ENCODE data around the gene TMA7. TPM values are rescaled to one million over a fixed set of nuclear protein-coding genes. Genes with fewer than 3 reads are reported as not detected.

TMA7 gene
- total RNA-seq, 6 experiments from 2014 or later, result 213 to 341 (median 280) TPM

- Mint-ChIP-seq H3K27me3 (ENCODE audit: insufficient read depth) (peaks cover 8% of the 10 kb centered on the region), H3K4me3 (no peak overlapping the region), H3K9me3 (no peaks in the 10 kb centered on the region), H3K36me3 (ENCODE audit: low read depth) (no peaks in the 10 kb centered on the region), H3K4me1 (ENCODE audit: low read depth) (no peaks in the 10 kb centered on the region), H3K27ac (no peak overlapping the region)
- no peak for TF ChIP-seq CTCF (IDR thresholded peaks at IDR 0.05)
- no peak for DNase-seq
Measured at GRCh38 chr3:48417529-48418108, 22.4 kb upstream of the TMA7 start.

- peaks cover 8% of the 10 kb centered on the region for H3K27me3 Mint-ChIP-seq (ENCODE audit: insufficient read depth)
- TF ChIP-seq CTCF (IDR thresholded peaks at IDR 0.05), result no peak
- DNase-seq, result no peak
- no peaks in the 10 kb centered on the region for H3K36me3 Mint-ChIP-seq (ENCODE audit: low read depth)
- no peak overlapping the region for H3K4me3 Mint-ChIP-seq
- H3K27ac Mint-ChIP-seq, result no peak overlapping the region
- no peaks in the 10 kb centered on the region for H3K4me1 Mint-ChIP-seq (ENCODE audit: low read depth)
- H3K9me3 Mint-ChIP-seq, result no peaks in the 10 kb centered on the region
Measured at GRCh38 chr3:48418140-48418539, 21.9 kb upstream of the TMA7 start.

- no peak for TF ChIP-seq CTCF (IDR thresholded peaks at IDR 0.05)
- Mint-ChIP-seq H3K9me3 (no peaks in the 10 kb centered on the region), H3K36me3 (ENCODE audit: low read depth) (no peaks in the 10 kb centered on the region), H3K4me3 (no peak overlapping the region), H3K27ac (no peak overlapping the region), H3K4me1 (ENCODE audit: low read depth) (no peaks in the 10 kb centered on the region), H3K27me3 (ENCODE audit: insufficient read depth) (peaks cover 8% of the 10 kb centered on the region)
- DNase-seq, result no peak
Measured at GRCh38 chr3:48418651-48419050, 21.4 kb upstream of the TMA7 start.

GRCh38 chr3:48419149-48419548 lies 20.9 kb upstream of the TMA7 start:
- no peak for TF ChIP-seq CTCF (IDR thresholded peaks at IDR 0.05)
- DNase-seq, result no peak
- no peak overlapping the region for H3K4me3 Mint-ChIP-seq
- no peaks in the 10 kb centered on the region for H3K9me3 Mint-ChIP-seq
- no peaks in the 10 kb centered on the region for H3K4me1 Mint-ChIP-seq (ENCODE audit: low read depth)
- H3K27ac Mint-ChIP-seq, result no peak overlapping the region
- no peaks in the 10 kb centered on the region for H3K36me3 Mint-ChIP-seq (ENCODE audit: low read depth)
- peaks cover 8% of the 10 kb centered on the region for H3K27me3 Mint-ChIP-seq (ENCODE audit: insufficient read depth)

GRCh38 chr3:48419597-48419996 lies 20.5 kb upstream of the TMA7 start:
- H3K4me3 Mint-ChIP-seq, result no peak overlapping the region
- peaks cover 8% of the 10 kb centered on the region for H3K27me3 Mint-ChIP-seq (ENCODE audit: insufficient read depth)
- no peaks in the 10 kb centered on the region for H3K36me3 Mint-ChIP-seq (ENCODE audit: low read depth)
- no peak for DNase-seq
- H3K4me1 Mint-ChIP-seq (ENCODE audit: low read depth), result 0 out of 2 replicates have a peak, but pooled peaks cover under 1% of the 10 kb centered on the region
- no peak overlapping the region for H3K27ac Mint-ChIP-seq
- H3K9me3 Mint-ChIP-seq, result no peaks in the 10 kb centered on the region
- no peak for TF ChIP-seq CTCF (IDR thresholded peaks at IDR 0.05)
